Pancreas (tissue), 10 donors: ENCODE data around the gene GEMIN5. TPM values are rescaled to one million over a fixed set of nuclear protein-coding genes. Genes with fewer than 3 reads are reported as not detected.
A peak's percentile ranks its signal among the peaks of the same experiment; 100 is the strongest.

Experiments
- ATAC-seq, 4 donors: fragments of 200-7000 bp; cut with Tn5 transposase; one replicate each; pipeline versions ENCODE4 v1.8.0 to v1.9.1; 2020; ENCODE audit warnings: mild to moderate bottlenecking in 4 of 4, moderate library complexity in 4 of 4
- DNase-seq, 6 donors: peaks; one replicate each; pipeline ENCODE4 v3.0.0-alpha.2; 2020
- FAIRE-seq: peaks from 2 replicates; lab custom pipeline; 2012; peaks lifted over from hg19 to GRCh38; lab: Jason Lieb, UNC
- H3K27ac ChIP-seq, 4 donors: fragments of 200-600 bp; sonication (generic); 1 replicate in 3 of 4; 2 replicates in 1 of 4; pipeline versions ENCODE4 v1.5.0 to v1.8.0; 2020
- H3K27me3 ChIP-seq, 4 donors: fragments of 200-600 bp; one replicate each; pipeline ENCODE4 v1.8.0; 2021
- H3K36me3 ChIP-seq, 3 donors: fragments of 200-600 bp; sonication (generic) in 1 of 3; one replicate each; pipeline versions ENCODE4 v1.5.0 to v1.8.0; 2020 to 2021
- H3K4me1 ChIP-seq, 3 donors: fragments of 200-600 bp; one replicate each; pipeline ENCODE4 v1.8.0; 2021
- H3K4me3 ChIP-seq, 4 donors: fragments of 200-600 bp; sonication (generic) in 2 of 4; one replicate each; pipeline versions ENCODE4 v1.5.0 to v1.8.0; 2020 to 2021
- H3K9me3 ChIP-seq, 4 donors: fragments of 200-600 bp; one replicate each; pipeline ENCODE4 v1.8.0; 2021
- CTCF ChIP-seq, 4 donors: fragments of 200-600 bp; sonication (generic) in 3 of 4; IDR thresholded peaks; one replicate each; pipeline versions ENCODE4 v1.5.0 to v1.8.0; 2021; ENCODE audit warnings: antibody characterized with exemption in 4 of 4
- WGBS, 2 donors: extraction: QIAGEN DNeasy Blood & Tissue Kit; methylation state at CpG; one replicate each; pipeline ENCODE4 v1.1.7; 2013; 5-methylcytosine and 5-hydroxymethylcytosine counted together
- intact Hi-C, 3 donors: fragments of 100-400 bp; cut with DNase I; formaldehyde crosslinking; loops; one replicate each; pipeline versions ENCODE4 v1.11.1 to v1.14.2; 2022
- polyA plus RNA-seq, 2 donors: library from polyadenylated mRNA; stranded (reverse); fragments of 200-250 nt; gene quantifications; one replicate each; pipeline ENCODE4 v1.2.3, GENCODE V29; 2013
- total RNA-seq, 6 donors: library from RNA; stranded (reverse); fragmentation: NEBNext Ultra II Directional in 4 of 6; extraction: Animal tissue kit (Norgen Biotek cat#: 25700) in 4 of 6; gene quantifications; one replicate each; pipeline versions ENCODE4 v1.2.1 to v1.2.4, GENCODE V29; 2021 to 2023
- donor health status: healthy with polysubstance abuse.
- donor health status: DM: no; HTN: no; CAD: no; lungs with moderate emphysema.
- donor health status: DM: no; HTN: no; CAD: no.
- donor health status: control.
- donor health status: control.
- donor health status: Bipolar disorder and iron deficiency.
- donor health status: DM: yes; HTN: yes; CAD: no.
- donor health status: DM: no; HTN: no; CAD: no.
- donor health status: DM: no; HTN: no; CAD: no.
- donor health status: DM: yes; HTN: yes; CAD: no.

The GEMIN5 gene
- total and polyA plus RNA-seq, 8 donors: 1.7 to 7.3 (median 6.1) TPM

GRCh38 chr5:154849791-154850201 lies 88.2 kb downstream of the GEMIN5 start:
- peak overlapping the region in 3 of 4 donors; percentile 38 to 81 (median 73) for H3K27ac ChIP-seq

GRCh38 chr5:154849264-154849785 lies 88.7 kb downstream of the GEMIN5 start:
- 64 to 71% methylated on average over 6 of the region's 6 CpGs for WGBS, 2 donors
- H3K4me3 ChIP-seq: peak overlapping the region in 1 of 4 donors; percentile 32
- TF ChIP-seq CTCF (IDR thresholded peaks at IDR 0.05): no peak
- no peak for DNase-seq
- no peak for ATAC-seq
- H3K9me3 ChIP-seq: no peaks in the 10 kb centered on the region
- FAIRE-seq: no peak
- H3K4me1 ChIP-seq: no peaks in the 10 kb centered on the region
- intact Hi-C loops: no loop called here
- H3K36me3 ChIP-seq: no peaks in the 10 kb centered on the region
- no peaks in the 10 kb centered on the region for H3K27me3 ChIP-seq
- H3K27ac ChIP-seq: peak overlapping the region in 2 of 4 donors; percentile 73 to 81

More at GRCh38 chr5:154849791-154850201, 88.2 kb downstream of the GEMIN5 start:
- peak in 3 of 4 donors; percentile 41 to 66 (median 45) for ATAC-seq
- H3K9me3 ChIP-seq: no peaks in the 10 kb centered on the region
- H3K27me3 ChIP-seq: no peaks in the 10 kb centered on the region
- H3K4me3 ChIP-seq: peak overlapping the region in 3 of 4 donors; percentile 18 to 36 (median 32)
- no peak for FAIRE-seq
- H3K4me1 ChIP-seq: no peaks in the 10 kb centered on the region
- intact Hi-C loops: no loop called here
- 23% methylated on average over 2 of the region's 2 CpGs for WGBS, 2 donors
- no peak for TF ChIP-seq CTCF (IDR thresholded peaks at IDR 0.05)
- no peaks in the 10 kb centered on the region for H3K36me3 ChIP-seq
- no peak for DNase-seq

- no peak for FAIRE-seq
- Histone ChIP-seq H3K27ac (no peak overlapping the region), H3K27me3 (no peaks in the 10 kb centered on the region), H3K4me3 (no peak overlapping the region), H3K4me1 (no peaks in the 10 kb centered on the region), H3K9me3 (no peaks in the 10 kb centered on the region), H3K36me3 (no peaks in the 10 kb centered on the region)
- no peak for TF ChIP-seq CTCF (IDR thresholded peaks at IDR 0.05)
- no peak for DNase-seq
- intact Hi-C loops: no loop called here
- WGBS, 2 donors: 56 to 61% methylated on average over 5 of the region's 5 CpGs
- peak in 1 of 4 donors; percentile 38 for ATAC-seq
Observed at GRCh38 chr5:154844809-154845208, 93.2 kb downstream of the GEMIN5 start.

GRCh38 chr5:154842689-154843530 lies 95.1 kb downstream of the GEMIN5 start:
- 69 to 70% methylated on average over 6 of the region's 6 CpGs for WGBS, 2 donors
- TF ChIP-seq CTCF (IDR thresholded peaks at IDR 0.05): no peak
- no peaks in the 10 kb centered on the region for H3K4me1 ChIP-seq

GRCh38 chr5:154841273-154841661 lies 96.7 kb downstream of the GEMIN5 start:
- H3K4me1 ChIP-seq: peaks cover 0 to 5% (median 0%) of the 10 kb centered on the region in 3 donors
- no peak for FAIRE-seq
- no peaks in the 10 kb centered on the region for H3K36me3 ChIP-seq
- no peaks in the 10 kb centered on the region for H3K27me3 ChIP-seq
- TF ChIP-seq CTCF (IDR thresholded peaks at IDR 0.05): no peak
- no peak overlapping the region for H3K27ac ChIP-seq
- no peak for DNase-seq
- intact Hi-C loops: no loop called here
- no peak for ATAC-seq
- H3K4me3 ChIP-seq: no peak overlapping the region
- no peaks in the 10 kb centered on the region for H3K9me3 ChIP-seq

More at GRCh38 chr5:154842689-154843530, 95.1 kb downstream of the GEMIN5 start:
- no peak overlapping the region for H3K4me3 ChIP-seq
- H3K27ac ChIP-seq: no peak overlapping the region
- H3K9me3 ChIP-seq: no peaks in the 10 kb centered on the region
- H3K36me3 ChIP-seq: no peaks in the 10 kb centered on the region
- FAIRE-seq (no peak), DNase-seq (no peak), ATAC-seq (no peak)
- H3K27me3 ChIP-seq: no peaks in the 10 kb centered on the region
- intact Hi-C loops: no loop called here
